H9 (cell line): ENCODE data around the gene PCBP2. TPM values are rescaled to one million over a fixed set of nuclear protein-coding genes. Genes with fewer than 3 reads are reported as not detected.

Experiments used
- DNase-seq: peaks from one replicate; pipeline ENCODE4 v3.0.0-alpha.2; 2017
- H2AFZ ChIP-seq: one replicate; pipeline ENCODE4 v1.6.1; 2013; ENCODE audit warnings: mild to moderate bottlenecking, low read length, control low read depth, moderate library complexity
- H2AK5ac ChIP-seq: 2 replicates; pipeline ENCODE4 v1.6.1; 2013; ENCODE audit warnings: low read length, control low read depth, mixed read lengths; ENCODE audit not compliant: insufficient read length
- H2BK120ac ChIP-seq: one replicate; pipeline ENCODE4 v1.6.1; 2013; ENCODE audit warnings: low read depth, mild to moderate bottlenecking, low read length, control low read depth, inconsistent platforms; ENCODE audit not compliant: poor library complexity, severe bottlenecking
- H2BK12ac ChIP-seq: 2 replicates; pipeline ENCODE4 v1.6.1; 2013; ENCODE audit warnings: low read length, control low read depth, mixed read lengths, low read depth; ENCODE audit not compliant: insufficient read length
- H2BK15ac ChIP-seq: 2 replicates; pipeline ENCODE4 v1.6.1; 2013; ENCODE audit warnings: low read depth, low read length, control low read depth
- H2BK20ac ChIP-seq: one replicate; pipeline ENCODE4 v1.6.1; 2013; ENCODE audit warnings: low read depth, mild to moderate bottlenecking, low read length, control low read depth, inconsistent platforms; ENCODE audit not compliant: poor library complexity, severe bottlenecking
- H2BK5ac ChIP-seq: 2 replicates; pipeline ENCODE4 v1.6.1; 2013; ENCODE audit warnings: low read length, control low read depth, mixed read lengths; ENCODE audit not compliant: insufficient read length
- H3K14ac ChIP-seq: 2 replicates; pipeline ENCODE4 v1.6.1; 2013; ENCODE audit warnings: low read length, control low read depth; ENCODE audit not compliant: insufficient read depth
- H3K18ac ChIP-seq: 2 replicates; pipeline ENCODE4 v1.6.1; 2013; ENCODE audit warnings: low read depth, mild to moderate bottlenecking, mixed read lengths, low read length, control low read depth; ENCODE audit not compliant: insufficient read length
- H3K23ac ChIP-seq: 2 replicates; pipeline ENCODE4 v1.6.1; 2013; ENCODE audit warnings: low read length, control low read depth, mixed read lengths, low read depth; ENCODE audit not compliant: insufficient read length
- H3K23me2 ChIP-seq: 2 replicates; pipeline ENCODE4 v1.6.1; 2013; ENCODE audit warnings: low read depth, mild to moderate bottlenecking, mixed read lengths, low read length, control low read depth; ENCODE audit not compliant: insufficient read length, poor library complexity, severe bottlenecking
- H3K27ac ChIP-seq: 2 replicates; pipeline ENCODE4 v1.5.1; 2013; ENCODE audit warnings: low read length, control low read depth, mixed read lengths, low read depth; ENCODE audit not compliant: insufficient read length
- H3K27me3 ChIP-seq: 2 replicates; pipeline ENCODE4 v1.6.1; 2013; ENCODE audit warnings: low read length, control low read depth, inconsistent platforms; ENCODE audit not compliant: insufficient read depth
- H3K4ac ChIP-seq: 2 replicates; pipeline ENCODE4 v1.6.1; 2013; ENCODE audit warnings: low read depth, mild to moderate bottlenecking, control low read depth, inconsistent platforms, low read length, moderate library complexity
- H3K4me1 ChIP-seq: 2 replicates; pipeline ENCODE4 v1.6.1; 2013; ENCODE audit warnings: low read length, control low read depth, inconsistent platforms; ENCODE audit not compliant: insufficient read depth
- H3K4me2 ChIP-seq: 2 replicates; pipeline ENCODE4 v1.6.1; 2013; ENCODE audit warnings: low read length, control low read depth, mixed read lengths; ENCODE audit not compliant: insufficient read length, insufficient read depth
- H3K56ac ChIP-seq: 2 replicates; pipeline ENCODE4 v1.6.1; 2013; ENCODE audit warnings: low read depth, mild to moderate bottlenecking, mixed read lengths, low read length, control low read depth; ENCODE audit not compliant: insufficient read length
- H3K79me1 ChIP-seq: 2 replicates; pipeline ENCODE4 v1.6.1; 2013; ENCODE audit warnings: low read depth, mild to moderate bottlenecking, moderate library complexity, low read length, control low read depth, inconsistent platforms; ENCODE audit not compliant: insufficient read depth, poor library complexity, severe bottlenecking
- H3K79me2 ChIP-seq: 2 replicates; pipeline ENCODE4 v1.6.1; 2013; ENCODE audit warnings: low read length, control low read depth, inconsistent platforms; ENCODE audit not compliant: insufficient read depth
- H3K9ac ChIP-seq: 2 replicates; pipeline ENCODE4 v1.6.1; 2013; ENCODE audit warnings: low read length, control low read depth, mixed read lengths; ENCODE audit not compliant: insufficient read length; ENCODE audit errors: extremely low read depth
- H3K9me3 ChIP-seq: one replicate; pipeline ENCODE4 v1.6.1; 2013; ENCODE audit warnings: low read depth, low read length, inconsistent platforms; ENCODE audit not compliant: control insufficient read depth
- H3T11ph ChIP-seq: one replicate; pipeline ENCODE4 v1.6.1; 2013; ENCODE audit warnings: mild to moderate bottlenecking, low read length, control low read depth, inconsistent platforms
- H4K20me1 ChIP-seq: one replicate; pipeline ENCODE4 v1.6.1; 2013; ENCODE audit not compliant: control insufficient read depth, insufficient read length, insufficient read depth
- H4K5ac ChIP-seq: 2 replicates; pipeline ENCODE4 v1.6.1; 2013; ENCODE audit warnings: low read depth, mild to moderate bottlenecking, mixed read lengths, low read length, control low read depth; ENCODE audit not compliant: insufficient read length
- H4K8ac ChIP-seq: replicated peaks from 2 replicates; pipeline ENCODE4 v1.6.1; 2013; ENCODE audit warnings: low read length, control low read depth, mixed read lengths, low read depth; ENCODE audit not compliant: insufficient read length
- H4K91ac ChIP-seq: 2 replicates; pipeline ENCODE4 v1.6.1; 2013; ENCODE audit warnings: low read depth, mild to moderate bottlenecking, moderate library complexity, mixed read lengths, low read length, control low read depth; ENCODE audit not compliant: insufficient read length
- H3K27ac Mint-ChIP-seq, 3 experiments: 2 replicates in 2 of 3; 3 replicates in 1 of 3; pipeline ENCODE4 v1.8.0; 2020 to 2021; ENCODE audit warnings: mixed read lengths in 3 of 3, mild to moderate bottlenecking in 1 of 3, moderate library complexity in 1 of 3
- H3K27me3 Mint-ChIP-seq: 2 replicates; pipeline ENCODE4 v1.8.0; 2021; ENCODE audit warnings: low read depth, mild to moderate bottlenecking, moderate library complexity, mixed read lengths
- H3K36me3 Mint-ChIP-seq, 3 experiments: 2 replicates in 2 of 3; 3 replicates in 1 of 3; pipeline ENCODE4 v1.8.0; 2020 to 2021; ENCODE audit warnings: low read depth in 3 of 3, mixed read lengths in 3 of 3; ENCODE audit not compliant: insufficient read depth in 1 of 3
- H3K4me1 Mint-ChIP-seq, 2 experiments: 2 replicates each; pipeline ENCODE4 v1.8.0; 2020; ENCODE audit warnings: mixed read lengths in 2 of 2
- H3K4me3 Mint-ChIP-seq, 2 experiments: 2 replicates in 1 of 2; 3 replicates in 1 of 2; pipeline ENCODE4 v1.8.0; 2020 to 2021; ENCODE audit warnings: mild to moderate bottlenecking in 2 of 2, mixed read lengths in 2 of 2, moderate library complexity in 1 of 2
- H3K9me3 Mint-ChIP-seq, 2 experiments: 2 replicates in 1 of 2; 3 replicates in 1 of 2; pipeline ENCODE4 v1.8.0; 2020; ENCODE audit warnings: mild to moderate bottlenecking in 2 of 2, mixed read lengths in 2 of 2, moderate library complexity in 1 of 2
- WGBS: extraction: QIAGEN DNeasy Blood & Tissue Kit; methylation state at CpG from one replicate; pipeline ENCODE4 v1.1.7; 2013; ENCODE audit warnings: missing lambda C conversion rate, low lambda C conversion rate, mixed read lengths; ENCODE audit not compliant: insufficient read length; ENCODE audit errors: extremely low coverage; 5-methylcytosine and 5-hydroxymethylcytosine counted together
- total RNA-seq: library from RNA; stranded (reverse); gene quantifications from 2 replicates; pipeline ENCODE4 v1.2.1, GENCODE V29; 2021
- TF ChIP-seq, protein P1 (sequence below): fragments of 200-600 bp; sonication (generic); conservative IDR thresholded peaks from 3 replicates; pipeline ENCODE4 v1.8.0; 2021; ENCODE audit warnings: antibody characterized with exemption, mild to moderate bottlenecking

Gene PCBP2
- total RNA-seq, 1 experiment from 2014 or later: 1,207 TPM

- no peaks in the 10 kb centered on the region for H3K9me3 Mint-ChIP-seq
- no peak overlapping the region for H3K4ac ChIP-seq
- no peak overlapping the region for H2AFZ ChIP-seq
- H3K4me3 Mint-ChIP-seq: no peak overlapping the region; a peak in 2 of 5 replicates
- no peak overlapping the region for H3K14ac ChIP-seq
- no peak overlapping the region for H2BK120ac ChIP-seq
- H3K56ac ChIP-seq: no peak overlapping the region
- no peak overlapping the region for H2BK20ac ChIP-seq
- 100% methylated on average over 2 of the region's 8 CpGs for WGBS
- H3K4me1 Mint-ChIP-seq: peaks cover 48 to 71% of the 10 kb centered on the region in 2 experiments
- H4K5ac ChIP-seq: no peak overlapping the region
- H2BK15ac ChIP-seq: no peak overlapping the region
- H2AK5ac ChIP-seq: no peak overlapping the region
- peak overlapping the region in 1 of 3 experiments; percentile 87; a peak in 1 of 7 replicates for H3K27ac Mint-ChIP-seq
- no peak overlapping the region for H4K8ac ChIP-seq
- H3K36me3 Mint-ChIP-seq: peaks cover 80 to 96% (median 94%) of the 10 kb centered on the region in 3 experiments
- no peak overlapping the region for H3K18ac ChIP-seq
- H3K79me1 ChIP-seq: peaks cover 18% of the 10 kb centered on the region
- no peak for DNase-seq
- H3K79me2 ChIP-seq: peaks cover 3% of the 10 kb centered on the region
- H2BK5ac ChIP-seq: no peak overlapping the region
- no peak overlapping the region for H3T11ph ChIP-seq
- H3K27ac ChIP-seq: no peak overlapping the region
- H3K9me3 ChIP-seq: no peaks in the 10 kb centered on the region
- no peak overlapping the region for H4K91ac ChIP-seq
- H3K4me1 ChIP-seq: no peaks in the 10 kb centered on the region
- no peaks in the 10 kb centered on the region for H3K23me2 ChIP-seq
- no peaks in the 10 kb centered on the region for H4K20me1 ChIP-seq
- no peaks in the 10 kb centered on the region for H3K27me3 ChIP-seq
- no peak overlapping the region for H3K9ac ChIP-seq
- H2BK12ac ChIP-seq: no peak overlapping the region
- H3K27me3 Mint-ChIP-seq: no peaks in the 10 kb centered on the region
- no peak overlapping the region for H3K23ac ChIP-seq
- no peak overlapping the region for H3K4me2 ChIP-seq
- TF ChIP-seq, protein P1, sequence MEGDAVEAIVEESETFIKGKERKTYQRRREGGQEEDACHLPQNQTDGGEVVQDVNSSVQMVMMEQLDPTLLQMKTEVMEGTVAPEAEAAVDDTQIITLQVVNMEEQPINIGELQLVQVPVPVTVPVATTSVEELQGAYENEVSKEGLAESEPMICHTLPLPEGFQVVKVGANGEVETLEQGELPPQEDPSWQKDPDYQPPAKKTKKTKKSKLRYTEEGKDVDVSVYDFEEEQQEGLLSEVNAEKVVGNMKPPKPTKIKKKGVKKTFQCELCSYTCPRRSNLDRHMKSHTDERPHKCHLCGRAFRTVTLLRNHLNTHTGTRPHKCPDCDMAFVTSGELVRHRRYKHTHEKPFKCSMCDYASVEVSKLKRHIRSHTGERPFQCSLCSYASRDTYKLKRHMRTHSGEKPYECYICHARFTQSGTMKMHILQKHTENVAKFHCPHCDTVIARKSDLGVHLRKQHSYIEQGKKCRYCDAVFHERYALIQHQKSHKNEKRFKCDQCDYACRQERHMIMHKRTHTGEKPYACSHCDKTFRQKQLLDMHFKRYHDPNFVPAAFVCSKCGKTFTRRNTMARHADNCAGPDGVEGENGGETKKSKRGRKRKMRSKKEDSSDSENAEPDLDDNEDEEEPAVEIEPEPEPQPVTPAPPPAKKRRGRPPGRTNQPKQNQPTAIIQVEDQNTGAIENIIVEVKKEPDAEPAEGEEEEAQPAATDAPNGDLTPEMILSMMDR: no peak
Measured at GRCh38 chr12:53461591-53461990, 9.7 kb downstream of the PCBP2 start.
